ENCODE results near the gene PAQR4. TPM values are rescaled to one million over a fixed set of nuclear protein-coding genes. Genes with fewer than 3 reads are reported as not detected.
A peak's percentile ranks its signal among the peaks of the same experiment; 100 is the strongest.

The PAQR4 gene
- total and polyA plus RNA-seq, 2 experiments from 2014 or later, result 4.5 to 8.3 TPM

- H3K4me1 ChIP-seq (ENCODE audit: insufficient read depth), result peaks cover 28% of the 10 kb centered on the region
- H3K79me2 ChIP-seq, result peaks cover 36% of the 10 kb centered on the region
- TF ChIP-seq EZH2phosphoT487 (IDR thresholded peaks at IDR 0.05; ENCODE audit: low read depth, severe bottlenecking, unreplicated experiment), result no peak
- no peak for TF ChIP-seq CTCF (IDR thresholded peaks at IDR 0.05; ENCODE audit: poor library complexity)
- TF ChIP-seq EZH2 (IDR thresholded peaks at IDR 0.05; ENCODE audit: borderline replicate concordance), result no peak
- 45% methylated on average over 39 of the region's 40 CpGs for WGBS (ENCODE audit: low lambda C conversion rate, missing lambda C conversion rate)
- peaks cover 6% of the 10 kb centered on the region for H4K20me1 ChIP-seq (ENCODE audit: insufficient read depth, poor library complexity, severe bottlenecking)
- peak overlapping the region; percentile 96 for H3K4me3 ChIP-seq
- peak overlapping the region; percentile 99 for H3K4me2 ChIP-seq
- H2AFZ ChIP-seq, result no peak overlapping the region
- no peaks in the 10 kb centered on the region for H3K27me3 ChIP-seq
- H3K36me3 ChIP-seq (replicated peaks; ENCODE audit: insufficient read depth, low read depth), result no peaks in the 10 kb centered on the region
- H3K27ac ChIP-seq, result peak overlapping the region; percentile 98
- H3K9me2 ChIP-seq (replicated peaks; ENCODE audit: insufficient read depth), result no peaks in the 10 kb centered on the region
- DNase-seq (ENCODE audit: low spot score), result no peak
- no peaks in the 10 kb centered on the region for H3K9me3 ChIP-seq (ENCODE audit: low read depth)
These were observed 50.6 kb downstream of the PAQR4 start for GRCh38 chr16:3019594-3020246.

DNA sequence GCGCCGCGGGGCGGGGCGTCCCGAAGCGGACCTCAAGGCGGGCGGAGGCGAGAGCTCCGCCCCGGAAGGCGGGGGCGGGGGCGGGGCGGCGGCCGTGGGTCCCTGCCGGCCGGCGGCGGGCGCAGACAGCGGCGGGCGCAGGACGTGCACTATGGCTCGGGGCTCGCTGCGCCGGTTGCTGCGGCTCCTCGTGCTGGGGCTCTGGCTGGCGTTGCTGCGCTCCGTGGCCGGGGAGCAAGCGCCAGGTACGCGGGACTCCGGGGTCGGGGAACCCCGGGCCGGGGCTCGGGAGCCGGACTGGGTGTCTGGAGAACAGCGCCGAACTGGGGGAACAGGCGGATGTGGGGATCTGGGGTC is 51.1 kb downstream of the PAQR4 start, which contains the start of gene TNFRSF12A:
TSS of gene TNFRSF12A (plus strand) at position 122 of the 357 bp plus-strand sequence. CDS start at position 152, 30 bp downstream.
- DNase-seq (ENCODE audit: low spot score), result peak; percentile 95
- Histone ChIP-seq H3K9me3 (ENCODE audit: low read depth) (no peaks in the 10 kb centered on the region), H3K27me3 (no peaks in the 10 kb centered on the region), H3K4me3 (peak within 1 kb of the TSS; percentile 96), H2AFZ (no peak within 1 kb of the TSS), H3K36me3 (replicated peaks; ENCODE audit: insufficient read depth, low read depth) (no peaks in the 10 kb centered on the region), H3K4me1 (ENCODE audit: insufficient read depth) (peaks cover 29% of the 10 kb centered on the region), H3K9me2 (replicated peaks; ENCODE audit: insufficient read depth) (no peaks in the 10 kb centered on the region), H4K20me1 (ENCODE audit: insufficient read depth, poor library complexity, severe bottlenecking) (peaks cover 9% of the 10 kb centered on the region), H3K79me2 (peaks cover 41% of the 10 kb centered on the region), H3K27ac (peak within 1 kb of the TSS; percentile 98), H3K4me2 (peak within 1 kb of the TSS; percentile 99)
- WGBS (ENCODE audit: low lambda C conversion rate, missing lambda C conversion rate), result 0% methylated on average over 24 of the region's 49 CpGs
- no peak for TF ChIP-seq CTCF (IDR thresholded peaks at IDR 0.05; ENCODE audit: poor library complexity)

DNA sequence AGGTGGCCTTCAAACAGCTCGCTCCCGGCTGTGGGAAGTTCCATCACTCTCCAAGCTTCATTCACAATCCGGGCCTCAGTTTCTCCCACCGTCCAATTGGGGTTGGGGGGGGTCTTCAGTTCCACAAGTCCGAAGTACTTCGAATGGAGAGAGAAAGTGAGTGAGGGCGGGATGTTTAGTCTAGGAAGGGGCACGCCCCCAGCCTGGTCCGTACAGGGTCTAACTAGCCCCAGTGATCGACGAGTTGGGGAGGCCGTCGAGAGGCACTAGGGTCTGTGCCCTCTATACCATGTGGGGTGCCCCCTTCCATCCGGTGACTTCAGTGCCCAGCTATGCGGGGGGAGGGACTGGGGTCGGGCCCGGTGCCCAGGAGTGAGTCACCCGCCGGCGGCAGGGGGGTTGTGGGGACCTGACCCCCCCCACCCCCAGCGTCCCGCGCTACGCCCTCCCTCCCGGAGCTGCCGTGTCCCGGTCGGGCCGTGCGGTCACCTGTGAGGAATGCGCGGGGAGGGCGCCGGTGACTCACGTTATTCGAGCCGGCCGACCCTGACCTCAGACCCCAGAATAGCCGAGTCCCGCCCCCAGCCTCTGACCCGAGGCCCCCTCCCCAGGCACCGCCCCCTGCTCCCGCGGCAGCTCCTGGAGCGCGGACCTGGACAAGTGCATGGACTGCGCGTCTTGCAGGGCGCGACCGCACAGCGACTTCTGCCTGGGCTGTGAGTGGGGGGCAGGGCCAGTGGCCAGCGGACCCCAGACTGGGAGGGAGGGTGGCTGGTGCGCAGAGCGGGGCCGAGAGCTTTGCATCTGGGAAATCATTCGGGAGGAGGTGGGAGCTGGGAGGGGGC is 51.7 kb downstream of the PAQR4 start:
- peaks cover 9% of the 10 kb centered on the region for H4K20me1 ChIP-seq (ENCODE audit: insufficient read depth, poor library complexity, severe bottlenecking)
- no peaks in the 10 kb centered on the region for H3K9me3 ChIP-seq (ENCODE audit: low read depth)
- H2AFZ ChIP-seq, result no peak overlapping the region
- peak; percentile 95 for DNase-seq (ENCODE audit: low spot score)
- peaks cover 43% of the 10 kb centered on the region for H3K79me2 ChIP-seq
- WGBS (ENCODE audit: low lambda C conversion rate, missing lambda C conversion rate), result 3% methylated on average over 28 of the region's 57 CpGs
- no peaks in the 10 kb centered on the region for H3K36me3 ChIP-seq (replicated peaks; ENCODE audit: insufficient read depth, low read depth)
- peak overlapping the region; percentile 99 for H3K4me2 ChIP-seq
- TF ChIP-seq CTCF (IDR thresholded peaks at IDR 0.05; ENCODE audit: poor library complexity) (no peak), EZH2phosphoT487 (IDR thresholded peaks at IDR 0.05; ENCODE audit: low read depth, severe bottlenecking, unreplicated experiment) (no peak)
- peak overlapping the region; percentile 96 for H3K4me3 ChIP-seq
- H3K4me1 ChIP-seq (ENCODE audit: insufficient read depth), result peaks cover 29% of the 10 kb centered on the region
- peak overlapping the region; percentile 98 for H3K27ac ChIP-seq
- no peaks in the 10 kb centered on the region for H3K9me2 ChIP-seq (replicated peaks; ENCODE audit: insufficient read depth)
- H3K27me3 ChIP-seq, result no peaks in the 10 kb centered on the region
